ENCODE measurements around the gene CAMKMT.

- no peak for TF ChIP-seq POLR2A (IDR thresholded peaks at IDR 0.05)
- no peak for TF ChIP-seq CTCF (IDR thresholded peaks at IDR 0.05)
Observed at GRCh38 chr2:44674473-44675284, 312.9 kb downstream of the CAMKMT start.
